ENCODE data around the gene OSBPL7.

The OSBPL7 gene

GRCh38 chr17:47847341-47848197, 26.0 kb upstream of the OSBPL7 start:
- no peak for DNase-seq

GRCh38 chr17:47846716-47847340, 25.2 kb upstream of the OSBPL7 start:
- DNase-seq = no peak

GRCh38 chr17:47845716-47846075, 24.1 kb upstream of the OSBPL7 start:
- DNase-seq = no peak

- DNase-seq = no peak
These were observed 23.5 kb upstream of the OSBPL7 start for GRCh38 chr17:47844814-47845715.

GRCh38 chr17:47844227-47844626, 22.6 kb upstream of the OSBPL7 start:
- DNase-seq = no peak

- DNase-seq = no peak
These were observed 21.8 kb upstream of the OSBPL7 start for GRCh38 chr17:47843391-47843730.

GRCh38 chr17:47841488-47842291, 20.1 kb upstream of the OSBPL7 start:
- DNase-seq = no peak

GRCh38 chr17:47840742-47841487, 19.3 kb upstream of the OSBPL7 start, which contains the start of gene SCRN2:
TSS of gene SCRN2 (minus strand) at chr17:47841273. CDS start at chr17:47840843, 430 bp downstream.
- peak; percentile 50 for DNase-seq

- DNase-seq = no peak
These were observed 18.6 kb upstream of the OSBPL7 start for GRCh38 chr17:47840001-47840741.

- no peak for DNase-seq
These were observed 17.5 kb upstream of the OSBPL7 start for GRCh38 chr17:47839071-47839470.

- no peak for DNase-seq
These were observed 17.0 kb upstream of the OSBPL7 start for GRCh38 chr17:47838636-47839035.

GRCh38 chr17:47837401-47838039, 15.9 kb upstream of the OSBPL7 start:
- no peak for DNase-seq

GRCh38 chr17:47836601-47837000, 15.0 kb upstream of the OSBPL7 start:
- DNase-seq = no peak

GRCh38 chr17:47834756-47835155, 13.2 kb upstream of the OSBPL7 start:
- DNase-seq = no peak

- DNase-seq = no peak
These were observed 10.3 kb upstream of the OSBPL7 start for GRCh38 chr17:47831934-47832327.

- peak; percentile 77 for DNase-seq
These were observed 9.7 kb upstream of the OSBPL7 start, which contains the start of the genes LRRC46 and MRPL10 for GRCh38 chr17:47831003-47831933. TSS of gene LRRC46 (plus strand) at chr17:47831670. CDS start at chr17:47831990, 320 bp downstream. TSS of gene MRPL10 (minus strand) at chr17:47831541. CDS start at chr17:47831511, 30 bp downstream.

GRCh38 chr17:47830396-47831002, 8.9 kb upstream of the OSBPL7 start:
- no peak for DNase-seq

GRCh38 chr17:47829870-47830269, 8.3 kb upstream of the OSBPL7 start:
- no peak for DNase-seq

- DNase-seq = no peak
These were observed 1.9 kb upstream of the OSBPL7 start for GRCh38 chr17:47823519-47823918.
